Heart right ventricle (tissue), 16 donors: ENCODE data around the gene BLOC1S2. TPM values are rescaled to one million over a fixed set of nuclear protein-coding genes. Genes with fewer than 3 reads are reported as not detected.

ENCODE experiments used
- ATAC-seq, 8 donors: fragments of 200-7000 bp; cut with Tn5 transposase; one replicate each; pipeline ENCODE4 v1.9.1; 2020; ENCODE audit warnings: mild to moderate bottlenecking in 8 of 8, moderate library complexity in 8 of 8, moderate number of reproducible peaks in 1 of 8
- DNase-seq, 2 donors: peaks; one replicate each; pipeline ENCODE4 v3.0.0-alpha.2; 2020
- H3K27ac ChIP-seq, 10 donors: fragments of 200-600 bp; sonication (generic) in 2 of 10; one replicate each; pipeline versions ENCODE4 v1.5.0 to v1.8.0; 2020 to 2022; ENCODE audit warnings: mild to moderate bottlenecking in 3 of 10
- H3K27me3 ChIP-seq, 7 donors: fragments of 200-600 bp; one replicate each; pipeline ENCODE4 v1.8.0; 2021 to 2022; ENCODE audit warnings: mild to moderate bottlenecking in 2 of 7
- H3K36me3 ChIP-seq, 9 donors: fragments of 200-600 bp; sonication (generic) in 1 of 9; one replicate each; pipeline versions ENCODE4 v1.5.0 to v1.8.0; 2020 to 2022; ENCODE audit warnings: mild to moderate bottlenecking in 2 of 9
- H3K4me1 ChIP-seq, 9 donors: fragments of 200-600 bp; sonication (generic) in 1 of 9; one replicate each; pipeline versions ENCODE4 v1.5.0 to v1.8.0; 2020 to 2022; ENCODE audit warnings: mild to moderate bottlenecking in 4 of 9
- H3K4me3 ChIP-seq, 10 donors: fragments of 200-600 bp; sonication (generic) in 2 of 10; one replicate each; pipeline versions ENCODE4 v1.5.0 to v1.8.0; 2020 to 2022; ENCODE audit warnings: mild to moderate bottlenecking in 7 of 10, moderate library complexity in 2 of 10
- H3K9me3 ChIP-seq, 11 donors: fragments of 200-600 bp in 10 of 11; sonication (generic) in 2 of 11; one replicate each; pipeline versions ENCODE4 v1.5.0 to v1.8.0; 2013 to 2022; ENCODE audit warnings: mild to moderate bottlenecking in 2 of 11, control low read depth in 1 of 11, moderate library complexity in 1 of 11
- CTCF ChIP-seq, 9 donors: fragments of 200-600 bp; sonication (generic) in 2 of 9; IDR thresholded peaks; one replicate each; pipeline versions ENCODE4 v1.5.0 to v1.8.0; 2021 to 2022; ENCODE audit warnings: antibody characterized with exemption in 9 of 9, mild to moderate bottlenecking in 5 of 9, moderate library complexity in 1 of 9
- WGBS, 2 donors: extraction: QIAGEN DNeasy Blood & Tissue Kit; methylation state at CpG; one replicate each; pipeline ENCODE4 v1.1.7; 2013; ENCODE audit warnings: inconsistent platforms in 1 of 2; 5-methylcytosine and 5-hydroxymethylcytosine counted together
- intact Hi-C, 10 donors: fragments of 100-400 bp; cut with DNase I; formaldehyde crosslinking; loops; one replicate each; pipeline versions ENCODE4 v1.11.1 to v1.14.2; 2022
- polyA plus RNA-seq, 2 donors: library from polyadenylated mRNA; stranded (reverse); fragments of 200-250 nt; gene quantifications; one replicate each; pipeline ENCODE4 v1.2.3, GENCODE V29; 2013
- total RNA-seq, 10 donors: library from RNA; stranded (reverse); fragmentation: NEBNext Ultra II Directional in 3 of 10; extraction: Animal tissue kit (Norgen Biotek cat#: 25700) in 3 of 10; gene quantifications; one replicate each; pipeline versions ENCODE4 v1.2.1 to v1.2.4, GENCODE V29; 2021 to 2023
- donor health status: Arrhythmogenic right ventricular cardiomyopathy.
- donor health status: ischemic (EF 13 %, LVEDD 7.1; RV severe dilation, severe dysfunction).
- donor health status: healthy with polysubstance abuse.
- donor health status: DM: no; HTN: yes; CAD: no.
- donor health status: DM: no; HTN: no; CAD: no.
- donor health status: ischemic (EF 25% LVEDD 6.9; RV normal size, moderate dysfunction).
- donor health status: ischemic (EF 25% LVEDD 5.7; RV mildly dilated, moderate dysfunction).
- donor health status: healthy.
- donor health status: DM: yes; HTN: yes; CAD: no.
- donor health status: Ischemic cardiomyopathy.
- donor health status: ischemic (EF 35%, LVEDD 5.7; RV mildly dilated, moderate dysfunction).
- donor health status: nonischemic (EF 11% LVEDD 7.7; RV severe dilation, severe dysfunction).
- donor health status: DM: yes; HTN: yes; CAD: no.
- donor health status: PGD.
- donor health status: ischemic (EF 29% LVEDD 5.4; RV normal size, mild dysfunction).
- donor health status: nonischemic (EF 23%, LVEDD 6.1; RV moderate dilation, normal function).

BLOC1S2 gene
- total and polyA plus RNA-seq, 12 donors, result 13.6 to 32.2 (median 19.8) TPM

GRCh38 chr10:100239851-100240250 lies 46.6 kb downstream of the BLOC1S2 start:
- no peak overlapping the region for H3K27ac ChIP-seq

GRCh38 chr10:100238429-100238828 lies 48.1 kb downstream of the BLOC1S2 start:
- DNase-seq, result no peak
- no peaks in the 10 kb centered on the region for H3K4me1 ChIP-seq
- H3K27me3 ChIP-seq, result no peaks in the 10 kb centered on the region
- no peaks in the 10 kb centered on the region for H3K9me3 ChIP-seq
- H3K27ac ChIP-seq, result no peak overlapping the region
- intact Hi-C loops, result no loop called here
- peaks cover 0 to 100% (median 58%) of the 10 kb centered on the region in 9 donors for H3K36me3 ChIP-seq
- no peak for TF ChIP-seq CTCF (IDR thresholded peaks at IDR 0.05)
- WGBS, 2 donors, result 96 to 97% methylated on average over 7 of the region's 7 CpGs
- ATAC-seq, result no peak
- no peak overlapping the region for H3K4me3 ChIP-seq

More at GRCh38 chr10:100239851-100240250, 46.6 kb downstream of the BLOC1S2 start:
- Histone ChIP-seq H3K9me3 (no peaks in the 10 kb centered on the region), H3K27me3 (no peaks in the 10 kb centered on the region), H3K4me3 (no peak overlapping the region), H3K4me1 (no peaks in the 10 kb centered on the region), H3K36me3 (peaks cover 0 to 100% (median 59%) of the 10 kb centered on the region in 9 donors)
- WGBS, 2 donors, result 90 to 93% methylated on average over 3 of the region's 3 CpGs
- TF ChIP-seq CTCF (IDR thresholded peaks at IDR 0.05), result no peak
- ATAC-seq (no peak), DNase-seq (no peak)
- intact Hi-C loops, result no loop called here

GRCh38 chr10:100232101-100232500 lies 54.4 kb downstream of the BLOC1S2 start:
- H3K4me1 ChIP-seq, result peaks cover 0 to 22% (median 15%) of the 10 kb centered on the region in 9 donors

GRCh38 chr10:100229819-100230422 lies 56.6 kb downstream of the BLOC1S2 start:
- no peak for DNase-seq
- intact Hi-C loops, result loop anchor here in 2 of 10 donors (5.0 kb wide), 2 partner anchors 38 to 43 kb away; partner anchors contain the start of gene ERLIN1 (in 1 of the 2)

More at GRCh38 chr10:100232101-100232500, 54.4 kb downstream of the BLOC1S2 start:
- Histone ChIP-seq H3K4me3 (no peak overlapping the region), H3K27ac (no peak overlapping the region), H3K27me3 (no peaks in the 10 kb centered on the region), H3K9me3 (no peaks in the 10 kb centered on the region), H3K36me3 (peaks cover 0 to 61% (median 41%) of the 10 kb centered on the region in 9 donors)
- no peak for ATAC-seq
- no peak for TF ChIP-seq CTCF (IDR thresholded peaks at IDR 0.05)
- WGBS, 2 donors, result 79 to 84% methylated on average over 2 of the region's 2 CpGs
- intact Hi-C loops, result no loop called here
- DNase-seq, result no peak

More at GRCh38 chr10:100229819-100230422, 56.6 kb downstream of the BLOC1S2 start:
- H3K27ac ChIP-seq, result peak overlapping the region in 9 of 10 donors; percentile 73 to 90 (median 81)
- no peaks in the 10 kb centered on the region for H3K9me3 ChIP-seq
- H3K36me3 ChIP-seq, result peaks cover 0 to 50% (median 29%) of the 10 kb centered on the region in 9 donors
- WGBS, 2 donors, result 59 to 65% methylated on average over 21 of the region's 21 CpGs
- peaks cover 0 to 22% (median 15%) of the 10 kb centered on the region in 9 donors for H3K4me1 ChIP-seq
- no peak for TF ChIP-seq CTCF (IDR thresholded peaks at IDR 0.05)
- peak overlapping the region; percentile 78 to 99 (median 94) for H3K4me3 ChIP-seq
- no peaks in the 10 kb centered on the region for H3K27me3 ChIP-seq
- peak in 3 of 8 donors; percentile 2 to 4 (median 4) for ATAC-seq
